ENCODE data around the gene PIH1D2.

- TF ChIP-seq ATF2 (CRISPR knock-in tag; IDR thresholded peaks at IDR 0.05; ENCODE audit: borderline replicate concordance, low read depth) = no peak
- no peak for TF ChIP-seq ELF4 (CRISPR knock-in tag; IDR thresholded peaks at IDR 0.05; ENCODE audit: low read depth)
- TF ChIP-seq HMGXB4 (CRISPR knock-in tag; IDR thresholded peaks at IDR 0.05) = no peak
- TF ChIP-seq SP1 (CRISPR knock-in tag; conservative IDR thresholded peaks at IDR 0.05) = no peak
- TF ChIP-seq NR2C2 (CRISPR knock-in tag; IDR thresholded peaks at IDR 0.05) = no peak
- TF ChIP-seq TCF7 (CRISPR knock-in tag; IDR thresholded peaks at IDR 0.05; ENCODE audit: low read depth) = no peak
These were observed 54.8 kb downstream of the PIH1D2 start for GRCh38 chr11:112019066-112019465.
